ENCODE data around the gene SRPX2.
"Not testable (repeated sequence)": the region's sequence is repeated elsewhere in the genome, so short reads cannot be mapped to it uniquely, and the experiment has no call there.

SRPX2 gene

DNA sequence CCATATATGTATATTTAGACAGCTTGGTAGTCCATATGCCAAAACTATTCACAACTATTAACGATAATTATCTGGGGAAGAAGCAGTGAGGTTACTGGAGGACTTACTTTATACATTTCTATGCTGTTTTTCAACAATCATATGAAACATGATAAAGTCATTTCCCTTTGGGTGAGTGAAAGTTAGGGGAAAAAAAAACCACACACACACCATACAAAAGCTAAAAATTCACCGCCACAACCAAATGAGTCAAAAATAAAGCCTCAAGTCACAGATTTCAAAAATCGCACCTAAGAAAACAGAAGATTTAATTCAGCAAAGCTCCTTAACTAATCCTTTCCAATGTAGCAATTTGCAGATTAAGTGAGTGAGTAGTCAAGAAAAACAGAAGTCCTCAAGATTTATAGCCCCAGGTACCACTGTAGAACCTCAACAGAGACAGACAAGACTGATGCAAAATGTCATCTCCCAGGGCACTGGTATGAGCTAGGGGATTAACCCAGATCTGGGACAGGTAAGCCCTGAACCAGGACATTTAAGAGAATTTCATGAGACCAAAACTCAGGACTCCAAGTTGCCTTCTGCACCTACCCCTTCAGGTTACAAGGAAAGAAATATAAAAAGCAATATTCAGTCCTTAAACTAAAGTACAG lies 52.8 kb downstream of the SRPX2 start:
- DNase-seq (ENCODE audit: low read depth) = no peak

DNA sequence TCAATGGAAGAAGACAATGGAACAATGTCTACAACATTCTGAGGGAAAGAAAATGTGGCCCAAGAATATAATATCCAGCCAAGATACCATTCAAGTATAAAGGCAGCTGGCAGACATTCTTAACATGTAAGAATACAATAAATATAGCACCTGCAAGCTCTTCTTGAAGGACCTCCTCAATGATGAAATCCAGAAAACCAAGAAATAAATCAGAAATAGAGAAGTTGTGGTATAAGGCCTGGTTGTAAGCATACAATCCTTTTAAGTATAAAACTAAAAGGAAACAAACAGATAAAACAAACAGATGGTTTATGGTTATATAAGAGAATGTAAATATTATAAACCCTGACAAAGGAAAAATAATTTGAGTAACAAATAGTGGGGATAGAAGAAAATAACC lies 54.6 kb downstream of the SRPX2 start:
- no peak for DNase-seq (ENCODE audit: low read depth)

DNA sequence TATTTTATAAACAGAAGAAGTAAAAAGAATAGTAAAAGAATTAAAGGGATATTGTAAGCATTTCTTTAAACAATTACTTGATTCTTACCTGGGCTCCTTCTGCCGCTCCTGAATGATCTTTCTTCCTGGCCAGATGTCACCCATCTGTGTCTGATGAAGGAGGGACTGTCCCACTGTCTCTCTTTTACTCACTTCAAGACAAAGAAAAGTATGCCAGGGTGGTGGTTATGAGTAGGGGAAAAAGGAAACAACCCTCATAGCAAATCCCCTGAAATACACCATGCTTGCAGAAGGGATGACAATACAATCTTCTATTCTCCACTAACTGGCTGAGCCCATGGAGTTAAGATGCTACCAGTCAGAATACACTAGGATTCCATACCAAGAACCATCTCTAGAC lies 56.8 kb downstream of the SRPX2 start:
- no peak for DNase-seq (ENCODE audit: low read depth)

DNA sequence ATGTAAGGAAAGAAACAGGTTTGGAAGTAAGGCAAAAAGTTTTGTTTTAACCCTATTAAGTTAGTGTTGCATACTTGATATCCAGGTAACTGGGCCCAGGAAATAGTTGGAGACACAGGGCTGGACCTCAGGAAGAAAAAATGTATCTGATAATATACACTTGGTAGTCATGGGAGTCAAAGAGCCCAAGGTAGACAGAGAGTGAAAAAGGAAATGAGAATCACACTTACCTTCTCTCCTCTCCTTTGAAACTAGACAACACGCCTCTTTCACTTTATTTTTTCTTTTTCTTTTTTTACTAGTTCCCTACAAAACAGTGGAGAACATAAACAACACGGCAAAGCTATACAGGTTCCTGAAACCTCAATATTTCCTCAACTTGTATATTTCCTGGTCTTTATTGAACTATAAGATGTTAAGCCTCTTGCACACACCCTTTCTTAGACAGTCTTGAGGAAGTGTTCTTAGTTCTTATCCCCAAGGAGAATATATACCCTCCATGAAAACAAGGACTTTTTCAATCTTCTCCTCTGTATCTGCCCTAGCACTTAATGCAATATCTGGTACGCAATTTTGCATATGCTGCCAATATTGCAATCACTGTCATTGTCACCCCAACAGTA lies 60.7 kb downstream of the SRPX2 start:
- DNase-seq (ENCODE audit: low read depth) = no peak

DNA sequence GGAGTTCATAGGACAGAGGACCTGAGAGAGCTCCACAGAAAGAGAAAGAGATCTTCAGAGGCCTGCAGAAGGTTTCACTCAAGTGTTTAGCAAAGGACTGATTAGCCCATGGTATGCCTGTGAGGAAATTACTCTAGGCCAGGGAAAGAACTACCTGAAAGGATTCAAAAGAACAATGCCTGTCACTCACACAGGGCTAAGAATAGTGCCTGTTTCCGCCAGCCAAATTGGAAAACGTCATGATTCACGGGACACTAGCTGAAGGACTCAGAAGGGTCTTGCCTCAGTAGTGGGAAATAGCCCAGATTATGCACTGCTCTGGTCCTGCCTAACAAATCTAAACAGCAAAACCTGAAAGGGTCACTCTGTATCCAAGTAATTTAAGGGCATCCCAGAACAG lies 66.8 kb downstream of the SRPX2 start:
- no peak for DNase-seq (ENCODE audit: low read depth)

DNA sequence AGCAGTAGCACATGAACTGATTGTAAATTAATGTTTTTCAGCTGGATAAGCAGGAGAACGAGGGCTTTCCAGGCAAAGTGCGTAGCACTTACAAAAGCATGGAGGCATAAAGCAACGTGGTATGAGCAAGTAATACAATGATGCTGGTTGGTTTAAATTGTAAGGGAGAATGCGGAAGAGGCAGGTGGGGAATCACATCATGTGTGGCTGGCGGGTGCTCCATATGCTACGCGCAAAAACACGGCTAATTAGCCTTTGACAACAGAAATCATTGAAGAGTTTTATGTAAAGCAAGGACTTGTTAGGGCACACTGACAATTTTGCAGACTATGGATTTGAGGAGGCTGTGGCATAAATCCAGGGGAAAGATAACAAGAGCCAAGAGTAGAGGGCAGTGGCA lies 73.4 kb downstream of the SRPX2 start:
- DNase-seq (ENCODE audit: low read depth) = no peak

DNA sequence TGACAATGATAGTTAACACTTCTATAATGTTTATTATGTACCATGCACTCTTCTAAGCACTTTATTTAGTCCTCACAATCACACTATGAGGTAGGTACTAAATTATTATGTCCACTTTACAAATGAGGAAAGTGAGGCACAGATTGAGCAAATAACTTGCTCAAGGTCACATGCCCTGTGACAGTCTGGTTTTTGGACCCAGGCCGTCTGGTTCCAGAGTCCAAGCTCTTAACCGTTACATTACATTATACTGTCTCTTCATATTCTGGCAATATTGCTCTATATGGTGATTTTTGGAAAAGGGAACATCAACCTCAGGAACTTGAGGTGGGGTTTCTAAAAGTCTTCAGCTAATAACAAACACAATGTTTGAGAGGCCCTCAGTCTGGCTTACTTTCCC lies 75.1 kb downstream of the SRPX2 start:
- no peak for DNase-seq (ENCODE audit: low read depth)

GRCh38 chrX:100720301-100720700 lies 76.3 kb downstream of the SRPX2 start:
- no peak for DNase-seq (ENCODE audit: low read depth)

GRCh38 chrX:100721328-100721727 lies 77.3 kb downstream of the SRPX2 start:
- DNase-seq (ENCODE audit: low read depth) = no peak

DNA sequence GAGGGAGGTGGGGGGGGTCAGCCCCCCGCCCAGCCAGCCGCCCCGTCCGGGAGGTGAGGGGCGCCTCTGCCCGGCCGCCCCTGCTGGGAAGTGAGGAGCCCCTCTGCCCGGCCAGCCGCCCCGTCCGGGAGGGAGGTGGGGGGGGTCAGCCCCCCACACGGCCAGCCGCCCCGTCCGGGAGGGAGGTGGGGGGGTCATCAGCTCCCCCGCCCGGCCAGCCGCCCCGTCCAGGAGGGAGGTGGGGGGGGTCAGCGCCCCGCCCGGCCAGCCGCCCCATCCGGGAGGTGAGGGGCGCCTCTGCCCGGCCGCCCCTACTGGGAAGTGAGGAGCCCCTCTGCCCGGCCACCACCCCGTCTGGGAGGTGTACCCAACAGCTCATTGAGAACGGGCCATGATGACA lies 80.0 kb downstream of the SRPX2 start:
- DNase-seq (ENCODE audit: low read depth) = not testable (repeated sequence)
